Stimulated activated CD4-positive, alpha-beta T cell treated with anti-CD3 and anti-CD28 coated beads, Interleukin-12 subunit alpha, Interleukin-12 subunit beta, amount 100 ng/mL, for 24 hours (primary cell): Measurements from ENCODE around the gene RMND5A.

ENCODE experiments used
- DNase-seq, 2 experiments: peaks; one replicate each; pipeline ENCODE4 v3.0.0-alpha.2; 2020; ENCODE audit warnings: low read depth in 2 of 2

The RMND5A gene

GRCh38 chr2:86791573-86791972 lies 71.5 kb downstream of the RMND5A start:
- DNase-seq = no peak

GRCh38 chr2:86793752-86794151 lies 73.7 kb downstream of the RMND5A start:
- no peak for DNase-seq

- DNase-seq = no peak
Measured at GRCh38 chr2:86794861-86795260, 74.8 kb downstream of the RMND5A start.

- no peak for DNase-seq
Measured at GRCh38 chr2:86800856-86801567, 80.9 kb downstream of the RMND5A start.

- no peak for DNase-seq
Measured at GRCh38 chr2:86806059-86806857, 86.2 kb downstream of the RMND5A start.

- DNase-seq = no peak
Measured at GRCh38 chr2:86807133-86807467, 87.0 kb downstream of the RMND5A start.

- DNase-seq = no peak
Measured at GRCh38 chr2:86807468-86808275, 87.6 kb downstream of the RMND5A start.

- DNase-seq = peak; percentile 85 to 90
Measured at GRCh38 chr2:86808315-86809161, 88.4 kb downstream of the RMND5A start.

- no peak for DNase-seq
Measured at GRCh38 chr2:86809481-86810121, 89.5 kb downstream of the RMND5A start.

GRCh38 chr2:86815611-86816010 lies 95.5 kb downstream of the RMND5A start:
- no peak for DNase-seq

- DNase-seq = no peak
Measured at GRCh38 chr2:86818114-86818801, 98.2 kb downstream of the RMND5A start.

GRCh38 chr2:86818957-86819356 lies 98.9 kb downstream of the RMND5A start:
- DNase-seq = no peak

- no peak for DNase-seq
Measured at GRCh38 chr2:86821306-86821705, 101.2 kb downstream of the RMND5A start.

GRCh38 chr2:86821842-86822241 lies 101.8 kb downstream of the RMND5A start:
- no peak for DNase-seq

GRCh38 chr2:86822668-86823345 lies 102.7 kb downstream of the RMND5A start:
- no peak for DNase-seq

- DNase-seq = no peak
Measured at GRCh38 chr2:86825036-86825692, 105.1 kb downstream of the RMND5A start.

- no peak for DNase-seq
Measured at GRCh38 chr2:86825693-86826381, 105.7 kb downstream of the RMND5A start.

- DNase-seq = no peak
Measured at GRCh38 chr2:86826951-86827350, 106.9 kb downstream of the RMND5A start.
